ENCODE data around the gene DESI2. TPM values are rescaled to one million over a fixed set of nuclear protein-coding genes. Genes with fewer than 3 reads are reported as not detected.

Gene DESI2
- total and polyA plus RNA-seq, 2 experiments from 2014 or later = 43.9 to 65.9 TPM

DNA sequence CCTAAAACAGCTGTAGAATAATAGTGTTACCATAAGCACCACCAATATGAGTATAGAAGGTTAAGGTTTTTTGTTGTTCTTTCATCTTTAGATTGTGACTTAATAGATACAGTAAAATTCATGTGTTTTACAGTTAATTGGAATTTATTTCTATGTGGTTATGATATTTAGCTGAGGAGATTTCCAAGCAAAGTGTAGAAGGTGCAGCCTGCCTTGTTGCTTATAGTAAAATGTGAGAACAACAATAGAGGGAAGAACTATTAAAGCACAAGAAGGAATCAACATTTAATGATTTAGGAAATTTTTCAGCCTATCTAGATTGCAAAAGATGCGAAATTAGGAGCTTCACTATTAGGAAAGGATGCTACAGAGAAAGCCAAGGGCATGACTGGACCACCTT lies 47.9 kb downstream of the DESI2 start:
- Histone ChIP-seq H3K4me2 (ENCODE audit: unreplicated experiment) (no peak overlapping the region), H3K4me3 (no peak overlapping the region), H3K9me3 (ENCODE audit: low read depth) (no peaks in the 10 kb centered on the region), H3K4me1 (ENCODE audit: insufficient read depth) (no peaks in the 10 kb centered on the region), H3K9ac (no peak overlapping the region), H3K27ac (no peak overlapping the region), H3K27me3 (replicated peaks; ENCODE audit: insufficient read depth) (no peaks in the 10 kb centered on the region), H3K9me2 (ENCODE audit: insufficient read depth) (no peaks in the 10 kb centered on the region), H4K20me1 (ENCODE audit: insufficient read depth) (no peaks in the 10 kb centered on the region), H3K79me2 (ENCODE audit: insufficient read depth) (no peaks in the 10 kb centered on the region), H3K36me3 (ENCODE audit: low read depth) (peaks cover 16% of the 10 kb centered on the region; the same call in 1 of the 2 replicates), H2AFZ (no peak overlapping the region), H3F3A (ENCODE audit: insufficient read depth) (no peaks in the 10 kb centered on the region)
- DNase-seq = no peak
- WGBS, 2 experiments (ENCODE audit: low coverage in 1 of 2, low lambda C conversion rate in 2 of 2, missing lambda C conversion rate in 2 of 2) = 100% methylated on average over 1 of the region's 1 CpG
- TF ChIP-seq EZH2phosphoT487 (IDR thresholded peaks at IDR 0.05; ENCODE audit: insufficient read depth, low read depth) = no peak
- no peak for TF ChIP-seq EZH2 (IDR thresholded peaks at IDR 0.05; ENCODE audit: insufficient read depth, poor library complexity, severe bottlenecking)
- in situ Hi-C loops (cut with MboI) = no loop called here

DNA sequence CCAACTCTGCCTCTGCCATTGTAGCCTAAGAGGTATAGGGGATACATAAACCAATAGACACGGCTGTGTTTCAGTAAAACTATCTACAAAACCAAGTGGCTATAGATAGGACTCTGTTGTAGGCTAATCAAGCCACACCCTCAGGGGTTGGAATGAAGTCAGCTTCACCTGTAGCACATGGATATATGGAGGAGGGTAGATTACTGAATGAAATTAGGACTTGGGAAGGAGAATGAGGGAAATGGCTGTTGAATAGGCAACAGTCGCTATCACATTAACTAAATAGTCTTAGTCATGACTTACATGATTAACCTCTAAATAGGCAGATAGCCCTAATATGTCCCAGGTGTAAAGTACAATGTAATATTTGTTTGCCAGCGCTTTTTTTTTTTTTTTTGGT lies 49.7 kb downstream of the DESI2 start:
- DNase-seq = no peak

DNA sequence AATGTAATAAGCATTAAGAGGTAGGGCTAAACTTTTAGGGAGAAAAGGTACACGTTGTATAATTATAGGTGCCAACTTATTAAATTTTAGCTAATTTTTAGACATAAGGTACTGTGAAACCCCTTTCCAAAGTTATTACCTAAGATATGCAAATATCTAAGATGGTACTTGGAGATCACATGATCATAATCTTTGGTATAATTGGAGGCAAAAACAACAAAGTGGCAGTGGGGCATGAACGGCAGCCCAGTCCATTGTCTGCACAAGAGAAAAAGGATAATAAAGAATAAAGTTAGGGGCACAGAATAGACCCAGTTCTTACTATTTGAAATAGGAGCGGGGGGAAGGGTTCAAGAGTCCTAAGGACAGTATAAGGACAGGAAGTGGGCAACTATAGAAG lies 51.2 kb downstream of the DESI2 start:
- Histone ChIP-seq H3K9me2 (ENCODE audit: insufficient read depth) (no peaks in the 10 kb centered on the region), H3F3A (ENCODE audit: insufficient read depth) (no peaks in the 10 kb centered on the region), H2AFZ (no peak overlapping the region), H3K4me2 (ENCODE audit: unreplicated experiment) (no peak overlapping the region), H4K20me1 (ENCODE audit: insufficient read depth) (no peaks in the 10 kb centered on the region), H3K27ac (no peak overlapping the region), H3K79me2 (ENCODE audit: insufficient read depth) (no peaks in the 10 kb centered on the region), H3K9ac (no peak overlapping the region), H3K27me3 (replicated peaks; ENCODE audit: insufficient read depth) (no peaks in the 10 kb centered on the region), H3K36me3 (ENCODE audit: low read depth) (peaks cover 16% of the 10 kb centered on the region; the same call in 1 of the 2 replicates), H3K9me3 (ENCODE audit: low read depth) (no peaks in the 10 kb centered on the region), H3K4me3 (no peak overlapping the region), H3K4me1 (ENCODE audit: insufficient read depth) (no peaks in the 10 kb centered on the region)
- 93 to 98% methylated on average over 3 of the region's 3 CpGs for WGBS, 2 experiments (ENCODE audit: low coverage in 1 of 2, low lambda C conversion rate in 2 of 2, missing lambda C conversion rate in 2 of 2)
- in situ Hi-C loops (cut with MboI) = no loop called here
- no peak for DNase-seq
- no peak for TF ChIP-seq EZH2phosphoT487 (IDR thresholded peaks at IDR 0.05; ENCODE audit: insufficient read depth, low read depth)
- no peak for TF ChIP-seq EZH2 (IDR thresholded peaks at IDR 0.05; ENCODE audit: insufficient read depth, poor library complexity, severe bottlenecking)

More for the DNA sequence above, 49.7 kb downstream of the DESI2 start:
- Histone ChIP-seq H4K20me1 (ENCODE audit: insufficient read depth) (no peaks in the 10 kb centered on the region), H3K79me2 (ENCODE audit: insufficient read depth) (no peaks in the 10 kb centered on the region), H3K9me3 (ENCODE audit: low read depth) (no peaks in the 10 kb centered on the region), H3K9ac (no peak overlapping the region), H3K9me2 (ENCODE audit: insufficient read depth) (no peaks in the 10 kb centered on the region), H3K4me1 (ENCODE audit: insufficient read depth) (no peaks in the 10 kb centered on the region), H3K27me3 (replicated peaks; ENCODE audit: insufficient read depth) (no peaks in the 10 kb centered on the region), H3K36me3 (ENCODE audit: low read depth) (peaks cover 16% of the 10 kb centered on the region; the same call in 1 of the 2 replicates), H3K4me3 (no peak overlapping the region), H3F3A (ENCODE audit: insufficient read depth) (no peaks in the 10 kb centered on the region), H3K27ac (no peak overlapping the region), H3K4me2 (ENCODE audit: unreplicated experiment) (no peak overlapping the region), H2AFZ (no peak overlapping the region)
- in situ Hi-C loops (cut with MboI) = no loop called here
- no peak for TF ChIP-seq EZH2 (IDR thresholded peaks at IDR 0.05; ENCODE audit: insufficient read depth, poor library complexity, severe bottlenecking)
- 97 to 99% methylated on average over 3 of the region's 3 CpGs for WGBS, 2 experiments (ENCODE audit: low coverage in 1 of 2, low lambda C conversion rate in 2 of 2, missing lambda C conversion rate in 2 of 2)

DNA sequence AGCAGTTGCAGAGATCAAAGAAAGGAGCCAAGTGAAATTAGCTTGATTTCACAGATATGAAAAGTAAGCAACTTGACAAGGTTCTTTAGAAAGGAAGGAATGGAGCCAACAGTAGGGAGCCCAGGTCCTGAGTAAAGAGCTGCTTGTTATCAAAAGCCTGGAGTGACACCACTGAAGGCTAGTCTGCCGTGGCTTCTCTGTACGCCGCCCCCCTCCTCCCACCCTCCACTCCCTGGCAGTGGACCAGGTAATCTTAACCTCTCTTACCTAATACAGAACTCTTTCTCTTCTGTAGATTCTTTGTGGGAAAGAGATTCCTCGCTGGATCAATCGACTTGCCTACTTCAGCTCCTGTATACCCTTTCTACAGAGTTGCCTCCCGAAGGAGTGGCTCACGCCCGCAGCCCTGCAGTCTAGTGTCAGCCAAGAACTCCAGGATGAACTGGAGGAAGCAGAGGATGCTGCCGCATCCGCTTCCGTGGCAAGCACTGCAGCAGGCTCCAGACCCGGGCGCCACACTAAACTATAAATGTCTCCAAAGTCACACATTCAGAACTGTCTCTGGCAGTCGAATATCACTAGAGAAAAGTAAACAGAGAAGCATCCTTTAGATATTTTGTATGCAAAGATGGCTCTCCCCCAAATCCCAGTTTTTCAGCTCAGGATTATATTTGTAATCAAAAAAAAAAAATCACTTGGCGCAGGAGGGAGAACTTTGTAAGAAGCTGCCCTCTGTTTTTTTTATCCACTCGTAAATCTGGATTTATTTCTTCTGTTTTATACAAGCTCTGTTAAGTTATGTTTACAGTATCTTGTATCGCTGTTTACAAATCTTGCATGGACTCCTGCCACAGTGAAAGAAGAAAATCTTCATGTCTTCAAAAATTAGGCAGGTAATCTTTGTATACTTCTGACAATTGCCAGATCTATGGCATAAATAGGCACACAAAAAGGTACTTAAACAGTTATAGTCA lies 52.6 kb downstream of the DESI2 start:
- no peak overlapping the region for H3K9ac ChIP-seq
- H4K20me1 ChIP-seq (ENCODE audit: insufficient read depth) = no peaks in the 10 kb centered on the region
- H3K27me3 ChIP-seq (replicated peaks; ENCODE audit: insufficient read depth) = no peaks in the 10 kb centered on the region
- TF ChIP-seq EZH2phosphoT487 (IDR thresholded peaks at IDR 0.05; ENCODE audit: insufficient read depth, low read depth) = no peak
- no peak for TF ChIP-seq EZH2 (IDR thresholded peaks at IDR 0.05; ENCODE audit: insufficient read depth, poor library complexity, severe bottlenecking)
- no peak for DNase-seq
- H3K4me2 ChIP-seq (ENCODE audit: unreplicated experiment) = no peak overlapping the region
- H3K79me2 ChIP-seq (ENCODE audit: insufficient read depth) = no peaks in the 10 kb centered on the region
- 93 to 97% methylated on average over 17 of the region's 17 CpGs for WGBS, 2 experiments (ENCODE audit: low coverage in 1 of 2, low lambda C conversion rate in 2 of 2, missing lambda C conversion rate in 2 of 2)
- no peak overlapping the region for H2AFZ ChIP-seq
- H3K36me3 ChIP-seq (ENCODE audit: low read depth) = peaks cover 12% of the 10 kb centered on the region; the same call in 1 of the 2 replicates
- H3K27ac ChIP-seq = no peak overlapping the region
- H3K9me3 ChIP-seq (ENCODE audit: low read depth) = no peaks in the 10 kb centered on the region
- H3K9me2 ChIP-seq (ENCODE audit: insufficient read depth) = no peaks in the 10 kb centered on the region
- H3K4me3 ChIP-seq = no peak overlapping the region
- no peaks in the 10 kb centered on the region for H3F3A ChIP-seq (ENCODE audit: insufficient read depth)
- H3K4me1 ChIP-seq (ENCODE audit: insufficient read depth) = no peaks in the 10 kb centered on the region
- in situ Hi-C loops (cut with MboI) = no loop called here
